ENCODE data around the gene MRC1. TPM values are rescaled to one million over a fixed set of nuclear protein-coding genes. Genes with fewer than 3 reads are reported as not detected.

MRC1 gene
- total and polyA plus RNA-seq, 3 experiments from 2014 or later = 1.4 TPM; not detected in 1

- ChIA-PET POLR2A (no interaction called here), CTCF (no interaction called here)
- Mint-ChIP-seq H3K9me3 (no peaks in the 10 kb centered on the region), H3K27me3 (peaks cover 0 to 19% of the 10 kb centered on the region in 2 donors), H3K4me1 (no peaks in the 10 kb centered on the region), H3K4me3 (no peak overlapping the region), H3K36me3 (no peaks in the 10 kb centered on the region), H3K27ac (no peak overlapping the region)
- H3K27ac ChIP-seq (ENCODE audit: low read depth, low read length) = no peak overlapping the region
- no peaks in the 10 kb centered on the region for H3K36me3 ChIP-seq (ENCODE audit: insufficient read depth, low read length)
- no peaks in the 10 kb centered on the region for H3K9me3 ChIP-seq (ENCODE audit: low read length)
- no peak for DNase-seq
- H3K4me3 ChIP-seq (ENCODE audit: low read length) = no peak overlapping the region
- no peaks in the 10 kb centered on the region for H3K27me3 ChIP-seq (ENCODE audit: insufficient read depth, low read length, poor library complexity, severe bottlenecking)
- H3K4me1 ChIP-seq (ENCODE audit: insufficient read depth, low read length) = no peaks in the 10 kb centered on the region
These were observed 10.7 kb downstream of the MRC1 start for GRCh38 chr10:17819836-17820235.

GRCh38 chr10:17820943-17821342 lies 11.8 kb downstream of the MRC1 start:
- Histone ChIP-seq H3K9me3 (ENCODE audit: low read length) (no peaks in the 10 kb centered on the region), H3K36me3 (ENCODE audit: insufficient read depth, low read length) (no peaks in the 10 kb centered on the region), H3K27me3 (ENCODE audit: insufficient read depth, low read length, poor library complexity, severe bottlenecking) (no peaks in the 10 kb centered on the region), H3K4me1 (ENCODE audit: insufficient read depth, low read length) (no peaks in the 10 kb centered on the region), H3K4me3 (ENCODE audit: low read length) (no peak overlapping the region), H3K27ac (ENCODE audit: low read depth, low read length) (no peak overlapping the region)
- Mint-ChIP-seq H3K27me3 (peaks cover 2 to 13% of the 10 kb centered on the region in 2 donors), H3K36me3 (no peaks in the 10 kb centered on the region), H3K9me3 (no peaks in the 10 kb centered on the region), H3K4me1 (no peaks in the 10 kb centered on the region), H3K4me3 (no peak overlapping the region), H3K27ac (no peak overlapping the region)
- POLR2A ChIA-PET = no interaction called here
- CTCF ChIA-PET = no interaction called here
- DNase-seq = no peak

- POLR2A ChIA-PET = no interaction called here
- H3K4me3 Mint-ChIP-seq = no peak overlapping the region
- CTCF ChIA-PET = no interaction called here
These were observed 12.7 kb downstream of the MRC1 start for GRCh38 chr10:17821893-17822292.

GRCh38 chr10:17831341-17831740 lies 22.2 kb downstream of the MRC1 start:
- H3K4me3 Mint-ChIP-seq = no peak overlapping the region
- H3K27ac ChIP-seq (ENCODE audit: low read depth, low read length) = no peak overlapping the region
- ChIA-PET POLR2A (no interaction called here), CTCF (no interaction called here)
- H3K4me3 ChIP-seq (ENCODE audit: low read length) = no peak overlapping the region
- no peaks in the 10 kb centered on the region for H3K4me1 ChIP-seq (ENCODE audit: insufficient read depth, low read length)
- H3K36me3 Mint-ChIP-seq = no peaks in the 10 kb centered on the region
- H3K27me3 ChIP-seq (ENCODE audit: insufficient read depth, low read length, poor library complexity, severe bottlenecking) = no peaks in the 10 kb centered on the region
- H3K4me1 Mint-ChIP-seq = no peaks in the 10 kb centered on the region
- peaks cover 3 to 8% of the 10 kb centered on the region in 2 donors for H3K27me3 Mint-ChIP-seq
- H3K27ac Mint-ChIP-seq = no peak overlapping the region
- peaks cover 0 to 4% (median 0%) of the 10 kb centered on the region in 5 donors for H3K9me3 Mint-ChIP-seq
- no peaks in the 10 kb centered on the region for H3K36me3 ChIP-seq (ENCODE audit: insufficient read depth, low read length)
- DNase-seq = no peak
- H3K9me3 ChIP-seq (ENCODE audit: low read length) = no peaks in the 10 kb centered on the region

More at GRCh38 chr10:17821893-17822292, 12.7 kb downstream of the MRC1 start:
- Histone ChIP-seq H3K4me1 (ENCODE audit: insufficient read depth, low read length) (no peaks in the 10 kb centered on the region), H3K27me3 (ENCODE audit: insufficient read depth, low read length, poor library complexity, severe bottlenecking) (no peaks in the 10 kb centered on the region), H3K36me3 (ENCODE audit: insufficient read depth, low read length) (no peaks in the 10 kb centered on the region), H3K4me3 (ENCODE audit: low read length) (no peak overlapping the region), H3K27ac (ENCODE audit: low read depth, low read length) (no peak overlapping the region), H3K9me3 (ENCODE audit: low read length) (no peaks in the 10 kb centered on the region)
- DNase-seq = no peak
- Mint-ChIP-seq H3K36me3 (no peaks in the 10 kb centered on the region), H3K27me3 (peaks cover 5 to 16% of the 10 kb centered on the region in 2 donors), H3K27ac (no peak overlapping the region), H3K9me3 (peaks cover 0 to 2% (median 0%) of the 10 kb centered on the region in 5 donors), H3K4me1 (no peaks in the 10 kb centered on the region)

GRCh38 chr10:17831896-17832295 lies 22.7 kb downstream of the MRC1 start:
- H3K4me1 ChIP-seq (ENCODE audit: insufficient read depth, low read length) = no peaks in the 10 kb centered on the region
- H3K9me3 ChIP-seq (ENCODE audit: low read length) = no peaks in the 10 kb centered on the region
- H3K27ac Mint-ChIP-seq = no peak overlapping the region
- no peak overlapping the region for H3K4me3 Mint-ChIP-seq
- H3K27me3 Mint-ChIP-seq = peaks cover 3 to 6% of the 10 kb centered on the region in 2 donors
- no peaks in the 10 kb centered on the region for H3K36me3 Mint-ChIP-seq
- POLR2A ChIA-PET = no interaction called here
- no peak overlapping the region for H3K4me3 ChIP-seq (ENCODE audit: low read length)
- H3K4me1 Mint-ChIP-seq = no peaks in the 10 kb centered on the region
- no peak for DNase-seq
- CTCF ChIA-PET = no interaction called here
- no peaks in the 10 kb centered on the region for H3K27me3 ChIP-seq (ENCODE audit: insufficient read depth, low read length, poor library complexity, severe bottlenecking)
- H3K9me3 Mint-ChIP-seq = peaks cover 0 to 2% (median 0%) of the 10 kb centered on the region in 5 donors
- no peaks in the 10 kb centered on the region for H3K36me3 ChIP-seq (ENCODE audit: insufficient read depth, low read length)
- no peak overlapping the region for H3K27ac ChIP-seq (ENCODE audit: low read depth, low read length)

- Histone ChIP-seq H3K27ac (ENCODE audit: low read depth, low read length) (no peak overlapping the region), H3K36me3 (ENCODE audit: insufficient read depth, low read length) (no peaks in the 10 kb centered on the region), H3K4me1 (ENCODE audit: insufficient read depth, low read length) (no peaks in the 10 kb centered on the region), H3K9me3 (ENCODE audit: low read length) (no peaks in the 10 kb centered on the region), H3K4me3 (ENCODE audit: low read length) (no peak overlapping the region), H3K27me3 (ENCODE audit: insufficient read depth, low read length, poor library complexity, severe bottlenecking) (no peaks in the 10 kb centered on the region)
- Mint-ChIP-seq H3K4me3 (no peak overlapping the region), H3K9me3 (peaks cover 0 to 2% (median 0%) of the 10 kb centered on the region in 5 donors), H3K36me3 (no peaks in the 10 kb centered on the region), H3K27me3 (peaks cover 9 to 11% of the 10 kb centered on the region in 2 donors), H3K4me1 (peaks cover 0 to 1% (median 0%) of the 10 kb centered on the region in 3 donors), H3K27ac (no peak overlapping the region)
- POLR2A ChIA-PET = no interaction called here
- CTCF ChIA-PET = no interaction called here
- DNase-seq = no peak
These were observed 24.5 kb downstream of the MRC1 start for GRCh38 chr10:17833656-17834055.

- Mint-ChIP-seq H3K4me1 (peaks cover 0 to 1% (median 0%) of the 10 kb centered on the region in 3 donors), H3K9me3 (peaks cover 0 to 2% (median 0%) of the 10 kb centered on the region in 5 donors)
- CTCF ChIA-PET = no interaction called here
These were observed 26.5 kb downstream of the MRC1 start for GRCh38 chr10:17835688-17836087.

GRCh38 chr10:17836942-17837341 lies 27.8 kb downstream of the MRC1 start:
- Histone ChIP-seq H3K36me3 (ENCODE audit: insufficient read depth, low read length) (no peaks in the 10 kb centered on the region), H3K4me1 (ENCODE audit: insufficient read depth, low read length) (no peaks in the 10 kb centered on the region), H3K27ac (ENCODE audit: low read depth, low read length) (no peak overlapping the region), H3K27me3 (ENCODE audit: insufficient read depth, low read length, poor library complexity, severe bottlenecking) (no peaks in the 10 kb centered on the region), H3K4me3 (ENCODE audit: low read length) (no peak overlapping the region), H3K9me3 (ENCODE audit: low read length) (no peaks in the 10 kb centered on the region)
- no peak overlapping the region for H3K27ac Mint-ChIP-seq
- H3K4me3 Mint-ChIP-seq = no peak overlapping the region
- H3K27me3 Mint-ChIP-seq = peaks cover 7 to 11% of the 10 kb centered on the region in 2 donors
- ChIA-PET POLR2A (no interaction called here), CTCF (no interaction called here)
- peaks cover 0 to 1% (median 0%) of the 10 kb centered on the region in 3 donors for H3K4me1 Mint-ChIP-seq
- peaks cover 0 to 2% (median 0%) of the 10 kb centered on the region in 5 donors for H3K9me3 Mint-ChIP-seq
- H3K36me3 Mint-ChIP-seq = no peaks in the 10 kb centered on the region
- DNase-seq = no peak

More at GRCh38 chr10:17835688-17836087, 26.5 kb downstream of the MRC1 start:
- POLR2A ChIA-PET = no interaction called here
- Histone ChIP-seq H3K4me1 (ENCODE audit: insufficient read depth, low read length) (no peaks in the 10 kb centered on the region), H3K4me3 (ENCODE audit: low read length) (no peak overlapping the region), H3K27ac (ENCODE audit: low read depth, low read length) (no peak overlapping the region), H3K36me3 (ENCODE audit: insufficient read depth, low read length) (no peaks in the 10 kb centered on the region), H3K9me3 (ENCODE audit: low read length) (no peaks in the 10 kb centered on the region), H3K27me3 (ENCODE audit: insufficient read depth, low read length, poor library complexity, severe bottlenecking) (no peaks in the 10 kb centered on the region)
- Mint-ChIP-seq H3K4me3 (no peak overlapping the region), H3K36me3 (no peaks in the 10 kb centered on the region), H3K27me3 (peaks cover 7 to 11% of the 10 kb centered on the region in 2 donors), H3K27ac (no peak overlapping the region)
- no peak for DNase-seq

Measured in CD8-positive, alpha-beta memory T cell (primary cell).